ENCODE measurements around the gene EFCAB6. TPM values are rescaled to one million over a fixed set of nuclear protein-coding genes. Genes with fewer than 3 reads are reported as not detected.

Gene EFCAB6
- total RNA-seq, 1 experiment from 2014 or later, result not detected

- intact Hi-C loops (cut with micrococcal nuclease; ENCODE audit: unreplicated experiment), result no loop called here
- no peaks in the 10 kb centered on the region for H3K4me1 Mint-ChIP-seq (ENCODE audit: low read depth, unreplicated experiment)
- no peak overlapping the region for H3K27ac Mint-ChIP-seq (ENCODE audit: unreplicated experiment)
- Histone ChIP-seq H3K4me3 (ENCODE audit: low read depth, low read length) (no peak overlapping the region), H3K36me3 (ENCODE audit: control insufficient read depth, insufficient read depth, low read length) (no peaks in the 10 kb centered on the region), H3K4me1 (no peaks in the 10 kb centered on the region), H3K27me3 (replicated peaks; ENCODE audit: control insufficient read depth, insufficient read depth, low read length) (no peaks in the 10 kb centered on the region), H3K9me3 (no peaks in the 10 kb centered on the region)
- ChIA-PET CTCF (no interaction called here), POLR2A (no interaction called here)
- H3K4me3 Mint-ChIP-seq (ENCODE audit: unreplicated experiment), result no peak overlapping the region
- TF ChIP-seq CTCF (IDR thresholded peaks at IDR 0.05; ENCODE audit: insufficient read depth in 1 of 2, low read depth in 1 of 2, low read length in 1 of 2, severe bottlenecking in 1 of 2, unreplicated experiment in 1 of 2), result no peak
- no TSS peak for BruUV-seq (replicated peaks)
- DNase-seq, result no peak
- no peaks in the 10 kb centered on the region for H3K36me3 Mint-ChIP-seq (ENCODE audit: insufficient read depth, unreplicated experiment)
- H3K27me3 Mint-ChIP-seq (ENCODE audit: insufficient read depth, unreplicated experiment), result peaks cover 15% of the 10 kb centered on the region
- no peaks in the 10 kb centered on the region for H3K9me3 Mint-ChIP-seq (ENCODE audit: unreplicated experiment)
These were observed 129.3 kb downstream of the EFCAB6 start for GRCh38 chr22:43682851-43683250.

GRCh38 chr22:43681731-43682360 lies 130.3 kb downstream of the EFCAB6 start:
- Mint-ChIP-seq H3K9me3 (ENCODE audit: unreplicated experiment) (no peaks in the 10 kb centered on the region), H3K4me1 (ENCODE audit: low read depth, unreplicated experiment) (no peaks in the 10 kb centered on the region), H3K27me3 (ENCODE audit: insufficient read depth, unreplicated experiment) (peaks cover 15% of the 10 kb centered on the region), H3K36me3 (ENCODE audit: insufficient read depth, unreplicated experiment) (no peaks in the 10 kb centered on the region), H3K4me3 (ENCODE audit: unreplicated experiment) (no peak overlapping the region), H3K27ac (ENCODE audit: unreplicated experiment) (no peak overlapping the region)
- DNase-seq, result no peak
- Histone ChIP-seq H3K4me3 (ENCODE audit: low read depth, low read length) (no peak overlapping the region), H3K9me3 (no peaks in the 10 kb centered on the region), H3K27me3 (replicated peaks; ENCODE audit: control insufficient read depth, insufficient read depth, low read length) (no peaks in the 10 kb centered on the region), H3K36me3 (ENCODE audit: control insufficient read depth, insufficient read depth, low read length) (no peaks in the 10 kb centered on the region), H3K4me1 (no peaks in the 10 kb centered on the region)
- BruUV-seq (replicated peaks), result no TSS peak
- TF ChIP-seq CTCF (IDR thresholded peaks at IDR 0.05; ENCODE audit: insufficient read depth in 1 of 2, low read depth in 1 of 2, low read length in 1 of 2, severe bottlenecking in 1 of 2, unreplicated experiment in 1 of 2), result no peak
- intact Hi-C loops (cut with micrococcal nuclease; ENCODE audit: unreplicated experiment), result no loop called here
- CTCF ChIA-PET, result no interaction called here
- POLR2A ChIA-PET, result no interaction called here

GRCh38 chr22:43670513-43670912 lies 141.6 kb downstream of the EFCAB6 start:
- Mint-ChIP-seq H3K4me1 (ENCODE audit: low read depth, unreplicated experiment) (no peaks in the 10 kb centered on the region), H3K27ac (ENCODE audit: unreplicated experiment) (no peak overlapping the region), H3K9me3 (ENCODE audit: unreplicated experiment) (no peaks in the 10 kb centered on the region), H3K4me3 (ENCODE audit: unreplicated experiment) (no peak overlapping the region), H3K27me3 (ENCODE audit: insufficient read depth, unreplicated experiment) (peaks cover 3% of the 10 kb centered on the region), H3K36me3 (ENCODE audit: insufficient read depth, unreplicated experiment) (no peaks in the 10 kb centered on the region)
- H3K4me3 ChIP-seq (ENCODE audit: low read depth, low read length), result no peak overlapping the region
- H3K27me3 ChIP-seq (replicated peaks; ENCODE audit: control insufficient read depth, insufficient read depth, low read length), result no peaks in the 10 kb centered on the region
- no peaks in the 10 kb centered on the region for H3K36me3 ChIP-seq (ENCODE audit: control insufficient read depth, insufficient read depth, low read length)
- POLR2A ChIA-PET, result no interaction called here
- no peak for DNase-seq
- CTCF ChIA-PET, result interaction anchor here (0.6 kb wide), 1 partner anchor 1276 kb away, joined by 3 read pairs; no protein-coding TSS in a partner anchor
- H3K9me3 ChIP-seq, result no peaks in the 10 kb centered on the region
- intact Hi-C loops (cut with micrococcal nuclease; ENCODE audit: unreplicated experiment), result no loop called here
- no TSS peak for BruUV-seq (replicated peaks)
- TF ChIP-seq CTCF (IDR thresholded peaks at IDR 0.05; ENCODE audit: insufficient read depth in 1 of 2, low read depth in 1 of 2, low read length in 1 of 2, severe bottlenecking in 1 of 2, unreplicated experiment in 1 of 2), result no peak
- no peaks in the 10 kb centered on the region for H3K4me1 ChIP-seq

All from Caco-2 (cell line).